Measurements from ENCODE around the gene PRLH.

Gene PRLH

DNA sequence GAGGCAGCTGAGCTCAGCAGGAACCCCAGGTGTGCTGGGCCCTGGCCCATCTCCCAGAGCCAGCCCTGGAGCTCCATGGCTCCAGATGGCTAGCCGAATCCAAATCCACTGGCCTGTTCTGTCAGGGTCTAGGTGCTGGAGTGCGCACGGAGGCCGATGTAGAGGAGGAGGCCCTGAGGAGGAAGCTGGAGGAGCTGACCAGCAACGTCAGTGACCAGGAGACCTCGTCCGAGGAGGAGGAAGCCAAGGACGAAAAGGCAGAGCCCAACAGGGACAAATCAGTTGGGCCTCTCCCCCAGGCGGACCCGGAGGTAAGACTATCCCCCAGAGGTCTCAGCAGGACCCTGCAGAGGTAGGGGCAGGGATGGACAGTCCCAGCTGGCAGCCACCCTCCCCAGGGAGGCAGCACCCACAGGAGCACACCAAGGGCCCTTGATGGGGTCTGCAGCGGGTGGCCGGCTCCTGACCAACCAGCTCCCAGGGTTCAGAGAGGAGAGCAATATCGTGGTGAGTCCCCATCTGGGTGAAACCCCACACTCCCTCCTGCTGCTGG, 26.1 kb upstream of the PRLH start:
- DNase-seq (ENCODE audit: low spot score) = no peak

DNA sequence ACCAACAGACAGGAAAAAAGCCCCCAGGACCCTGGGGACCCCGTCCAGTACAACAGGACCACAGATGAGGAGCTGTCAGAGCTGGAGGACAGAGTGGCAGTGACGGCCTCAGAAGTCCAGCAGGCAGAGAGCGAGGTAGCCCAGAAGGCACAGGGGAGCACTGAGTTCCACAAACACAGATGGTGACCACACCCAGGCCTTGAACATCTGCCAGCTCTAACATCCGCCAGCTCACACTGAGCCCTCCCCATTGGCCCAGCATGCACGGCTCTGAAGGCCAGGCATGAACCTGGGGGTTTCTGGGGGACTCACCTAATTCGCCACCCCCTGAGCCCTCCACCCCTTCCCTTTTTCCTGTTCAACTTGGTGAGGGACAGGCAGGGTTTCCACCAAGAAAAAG, 25.6 kb upstream of the PRLH start:
- DNase-seq (ENCODE audit: low spot score) = no peak

DNA sequence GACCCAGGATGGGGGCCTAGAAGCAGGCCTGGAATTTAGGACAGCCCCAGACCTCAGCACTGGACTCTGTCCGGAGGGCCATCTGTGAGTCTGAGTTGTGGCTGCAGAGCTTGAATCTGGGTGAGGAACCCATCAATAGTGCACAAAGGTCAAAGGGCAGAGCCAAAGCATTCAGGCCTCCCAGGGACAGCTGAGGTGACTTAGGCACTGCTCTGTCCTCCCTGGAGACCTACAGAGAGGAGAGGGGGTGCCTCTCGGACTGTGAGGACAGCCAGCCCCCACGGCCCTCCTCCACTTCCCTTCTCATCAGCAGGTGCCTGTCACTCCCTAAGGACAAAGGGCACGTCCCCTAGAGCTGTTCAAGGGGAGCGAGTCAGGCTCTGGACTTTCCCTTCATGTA, 25.1 kb upstream of the PRLH start:
- no peak for DNase-seq (ENCODE audit: low spot score)

DNA sequence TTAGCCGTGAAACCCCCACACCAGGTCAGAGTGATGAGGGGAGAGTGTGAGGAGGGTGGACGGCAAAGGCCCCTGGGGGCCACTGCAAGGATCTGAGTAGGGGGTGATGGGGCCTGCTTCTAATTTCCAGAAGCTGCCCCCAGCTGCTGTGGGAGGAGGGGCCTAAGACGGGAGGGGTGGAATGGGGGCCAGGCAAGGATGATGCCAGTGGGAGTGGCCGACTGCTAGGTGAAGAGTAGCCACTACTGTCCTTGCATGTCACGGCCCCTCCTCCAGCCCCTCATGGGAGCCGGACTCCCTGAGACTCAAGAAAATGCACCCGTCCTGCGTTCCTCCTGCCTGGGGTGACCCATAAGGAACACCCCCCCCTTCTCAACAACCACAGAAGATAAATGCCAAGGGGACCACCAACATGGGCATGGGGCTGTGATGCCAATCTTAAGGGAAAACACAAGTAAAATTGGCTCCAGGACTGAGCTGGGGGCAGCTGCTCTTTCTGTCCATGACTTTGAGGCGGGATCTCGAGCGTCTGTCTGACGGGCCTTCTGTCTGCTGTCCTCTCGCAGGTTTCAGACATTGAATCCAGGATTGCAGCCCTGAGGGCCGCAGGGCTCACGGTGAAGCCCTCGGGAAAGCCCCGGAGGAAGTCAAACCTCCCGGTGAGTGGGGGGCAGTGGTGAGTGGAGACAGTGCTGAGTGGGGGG, 24.2 kb upstream of the PRLH start:
- DNase-seq (ENCODE audit: low spot score) = no peak

DNA sequence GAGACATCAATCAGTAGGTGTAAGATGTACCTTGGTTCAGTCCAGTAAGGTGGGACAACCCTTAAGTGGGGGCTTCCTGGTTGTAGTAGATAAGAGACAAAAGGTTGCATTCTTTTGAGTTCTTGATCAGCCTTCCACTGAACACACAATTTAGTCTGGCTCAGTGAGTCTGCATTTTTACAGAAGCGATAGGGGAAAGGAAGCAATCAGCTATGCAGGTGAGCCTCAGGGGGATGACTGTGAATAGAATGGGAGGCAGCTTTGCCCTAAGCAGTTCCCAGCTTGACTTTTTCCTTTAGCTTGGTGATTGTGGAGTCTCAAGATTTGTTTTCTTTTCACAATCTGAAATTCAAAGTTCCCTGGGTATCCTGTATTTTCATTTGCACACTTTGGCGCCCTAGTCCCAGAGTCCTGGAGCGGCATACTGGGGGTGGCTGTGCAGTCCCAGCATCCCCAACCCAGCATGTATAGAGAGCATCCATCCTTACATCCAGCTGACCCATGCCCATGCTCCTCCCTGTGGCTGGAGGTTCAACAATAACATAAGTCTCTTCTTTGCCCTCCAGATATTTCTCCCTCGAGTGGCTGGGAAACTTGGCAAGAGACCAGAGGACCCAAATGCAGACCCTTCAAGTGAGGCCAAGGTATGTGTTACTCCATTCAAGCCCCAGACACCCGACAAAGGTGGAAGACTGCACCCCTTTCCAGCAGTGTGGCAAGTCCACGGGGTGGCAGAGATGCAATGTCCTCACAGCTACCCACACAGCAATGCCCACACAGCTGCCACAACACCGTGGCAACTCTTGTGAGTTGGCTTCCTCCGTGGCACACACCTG, 20.1 kb upstream of the PRLH start:
- DNase-seq (ENCODE audit: low spot score) = no peak

DNA sequence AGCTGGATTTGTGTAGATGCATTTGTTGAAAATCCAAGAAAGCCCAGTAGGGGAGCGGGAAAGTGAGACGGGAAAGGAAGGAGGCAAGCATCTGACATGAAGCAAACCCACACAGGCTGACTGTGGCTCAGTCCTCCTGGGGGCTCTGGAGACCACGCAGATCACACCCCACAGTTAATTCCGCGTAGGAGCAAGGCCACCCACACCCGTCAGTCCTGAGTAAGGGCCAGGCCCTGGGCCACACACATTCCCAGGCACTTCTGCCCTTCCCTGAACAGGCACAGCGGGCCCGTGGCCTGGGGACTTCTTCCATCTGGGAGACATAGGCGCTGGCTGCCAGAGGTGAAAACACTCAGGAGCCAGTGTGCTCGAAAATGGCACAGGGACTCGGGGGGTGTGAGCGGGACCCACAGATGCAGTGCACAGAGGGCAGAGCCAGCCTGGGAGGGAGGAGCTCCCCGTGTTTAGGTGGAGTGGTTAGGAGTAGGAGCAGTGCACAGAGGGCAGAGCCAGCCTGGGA, 19.4 kb upstream of the PRLH start:
- no peak for DNase-seq (ENCODE audit: low spot score)

DNA sequence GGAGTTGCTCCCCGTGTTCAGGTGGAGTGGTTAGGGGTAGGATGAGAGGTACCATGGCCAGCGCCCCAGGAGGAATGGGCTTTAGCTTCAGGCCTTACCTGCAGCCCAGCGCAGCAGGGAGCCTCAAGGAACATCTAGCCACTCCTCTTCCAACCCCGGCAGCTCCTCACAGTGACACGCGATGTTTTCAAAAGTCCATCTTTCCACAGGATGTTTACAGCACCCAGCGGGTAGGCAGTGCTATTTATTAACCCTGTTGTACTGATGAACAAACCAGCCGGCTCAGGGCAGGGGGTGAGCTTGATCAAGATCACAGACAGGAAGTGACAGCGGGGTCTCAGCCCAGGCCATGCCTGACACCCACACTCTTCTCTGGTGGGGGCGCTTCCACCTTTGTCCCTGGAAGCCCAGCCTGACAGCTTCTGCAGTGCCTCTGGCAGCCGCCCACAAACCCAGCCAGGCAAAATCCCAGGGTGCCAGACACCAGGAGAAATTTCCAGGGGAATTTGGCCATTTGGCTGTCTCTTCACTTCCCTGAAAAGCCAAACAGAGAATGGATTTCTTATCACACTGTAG, 18.4 kb upstream of the PRLH start:
- DNase-seq (ENCODE audit: low spot score) = peak; percentile 28

DNA sequence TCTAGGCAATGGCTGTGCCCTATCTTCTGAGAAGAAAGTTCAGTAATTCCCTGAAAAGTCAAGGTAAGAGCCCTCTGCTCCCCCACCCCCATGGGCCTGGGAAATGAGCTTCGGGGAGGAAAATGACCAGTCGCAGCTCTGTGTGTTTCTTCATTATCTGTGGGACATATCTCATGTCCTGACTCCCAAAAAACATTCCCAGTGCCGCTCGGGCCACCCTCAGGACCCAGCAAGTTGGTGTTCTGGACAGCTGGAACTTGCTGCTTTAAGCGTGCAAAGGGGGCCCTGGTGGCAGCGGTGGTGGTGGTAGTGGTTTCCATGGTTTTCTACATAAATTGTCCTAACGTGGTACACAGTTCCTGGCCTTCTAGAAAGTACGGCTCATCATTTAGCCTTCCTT, 17.2 kb upstream of the PRLH start:
- DNase-seq (ENCODE audit: low spot score) = no peak

DNA sequence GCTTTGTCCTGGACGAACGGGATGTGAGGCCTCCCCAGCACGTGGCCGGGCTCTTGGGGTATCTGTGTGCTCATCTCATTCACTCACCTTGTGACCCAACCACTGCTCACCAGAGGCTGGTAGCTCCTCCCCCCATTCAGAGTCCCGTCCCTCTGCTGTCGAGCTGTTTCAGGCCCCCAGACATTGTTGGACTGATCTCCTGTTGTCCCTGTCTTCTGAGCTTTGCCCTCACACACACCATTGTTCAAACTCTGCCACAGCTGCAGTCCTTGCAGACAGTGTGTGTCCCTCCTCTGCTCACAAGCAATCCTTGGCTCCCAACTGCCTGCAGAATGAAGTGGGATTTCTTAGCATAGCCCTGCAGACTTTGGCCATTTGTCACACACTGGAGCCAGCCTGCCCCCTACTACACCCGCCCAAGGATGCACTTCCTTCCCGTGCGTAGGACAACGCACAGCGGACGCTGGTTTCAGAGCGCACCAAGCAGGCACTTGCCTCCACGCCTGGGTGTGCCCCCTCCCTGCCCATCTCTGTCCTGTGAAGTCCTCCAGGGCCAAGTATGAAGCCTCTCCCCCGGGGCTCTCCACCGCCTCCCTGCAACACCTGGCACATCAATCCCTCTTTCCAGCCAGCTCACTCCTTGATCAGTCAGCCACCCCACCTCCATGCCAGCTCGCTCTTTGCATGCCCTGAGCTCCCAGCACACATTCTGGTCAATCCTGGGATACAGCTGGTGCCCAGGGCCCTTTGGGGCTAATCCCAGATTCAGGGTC, 16.5 kb upstream of the PRLH start:
- no peak for DNase-seq (ENCODE audit: low spot score)

DNA sequence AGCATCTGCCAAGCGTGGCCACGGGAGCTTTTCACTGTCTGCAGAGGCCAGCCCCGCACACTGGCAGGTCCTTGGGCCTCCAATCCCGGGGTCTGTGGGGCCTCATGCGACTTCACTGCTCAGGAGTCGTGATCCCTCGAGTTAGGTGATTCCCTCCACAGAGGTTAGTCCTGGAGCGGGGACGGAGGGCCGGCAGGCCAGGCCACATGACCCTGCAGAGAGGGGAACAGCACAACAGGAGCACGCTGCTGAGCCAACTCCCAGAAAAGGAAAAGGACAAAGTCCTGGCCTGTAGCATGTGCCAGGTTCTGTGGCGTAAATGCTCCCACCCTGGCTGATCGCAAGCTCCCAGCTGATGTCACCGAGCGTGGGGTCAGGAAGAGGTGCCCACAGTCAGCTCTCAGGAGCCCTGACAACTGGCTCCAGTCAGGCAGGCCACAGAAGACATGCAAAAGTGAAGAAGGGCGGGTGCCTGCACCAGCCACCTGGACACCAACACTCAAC, 15.3 kb upstream of the PRLH start:
- no peak for DNase-seq (ENCODE audit: low spot score)

DNA sequence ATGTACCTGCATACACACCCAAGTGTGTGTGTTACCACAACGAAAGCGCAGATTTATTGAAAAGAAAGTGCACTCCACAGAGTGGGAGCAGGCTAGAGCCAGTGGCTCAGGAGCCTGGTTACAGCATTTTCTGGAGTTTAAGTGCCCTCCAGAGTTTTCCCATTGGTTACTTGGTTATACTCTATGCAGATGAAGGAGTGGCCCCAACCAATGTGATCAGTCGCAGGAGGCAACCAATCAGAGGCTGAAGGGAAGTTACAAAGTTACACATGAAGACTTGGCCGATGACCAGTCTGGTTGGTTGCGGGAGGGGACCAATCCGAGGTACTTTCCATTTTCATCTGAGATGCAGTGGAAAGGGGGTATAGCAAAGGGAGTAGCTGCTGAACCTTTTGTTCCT, 13.5 kb upstream of the PRLH start:
- DNase-seq (ENCODE audit: low spot score) = no peak

DNA sequence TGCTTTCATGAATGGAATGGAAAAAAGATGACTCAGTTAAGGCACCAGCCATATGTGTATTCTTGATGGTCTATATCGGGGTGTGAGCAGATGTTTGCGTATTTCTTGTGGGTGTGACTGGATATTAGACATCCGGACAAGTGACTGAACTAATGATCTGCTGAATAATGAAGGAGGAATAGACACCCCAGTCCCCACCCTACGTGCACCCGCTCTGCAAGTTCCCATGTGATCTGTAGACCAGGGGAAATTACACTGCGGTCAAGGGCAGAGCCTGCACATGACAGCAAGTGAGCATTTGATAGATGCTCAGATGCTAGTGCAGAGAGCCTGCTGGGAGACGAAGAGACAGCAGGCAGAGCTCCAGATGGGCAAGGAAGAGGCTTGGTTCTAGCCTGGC, 12.4 kb upstream of the PRLH start:
- no peak for DNase-seq (ENCODE audit: low spot score)

DNA sequence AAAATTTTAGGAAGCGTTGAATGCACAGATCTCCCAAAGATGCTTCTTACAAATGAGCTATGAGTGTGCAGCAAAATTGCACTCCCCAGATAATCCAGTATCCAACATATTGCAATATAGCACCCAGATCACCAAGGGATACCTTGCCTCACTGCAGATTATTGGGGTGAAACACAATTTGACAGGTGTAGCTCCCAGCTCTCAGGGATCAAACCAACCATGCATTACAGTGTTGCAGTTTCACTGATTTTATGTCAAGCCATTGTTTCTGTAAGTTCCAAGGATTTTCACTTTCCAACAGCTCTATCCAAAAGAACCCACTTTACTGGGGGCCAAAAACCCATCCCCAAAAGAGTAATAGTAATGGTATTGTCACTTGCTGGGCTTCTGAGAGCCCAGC, 10.8 kb upstream of the PRLH start:
- no peak for DNase-seq (ENCODE audit: low spot score)

DNA sequence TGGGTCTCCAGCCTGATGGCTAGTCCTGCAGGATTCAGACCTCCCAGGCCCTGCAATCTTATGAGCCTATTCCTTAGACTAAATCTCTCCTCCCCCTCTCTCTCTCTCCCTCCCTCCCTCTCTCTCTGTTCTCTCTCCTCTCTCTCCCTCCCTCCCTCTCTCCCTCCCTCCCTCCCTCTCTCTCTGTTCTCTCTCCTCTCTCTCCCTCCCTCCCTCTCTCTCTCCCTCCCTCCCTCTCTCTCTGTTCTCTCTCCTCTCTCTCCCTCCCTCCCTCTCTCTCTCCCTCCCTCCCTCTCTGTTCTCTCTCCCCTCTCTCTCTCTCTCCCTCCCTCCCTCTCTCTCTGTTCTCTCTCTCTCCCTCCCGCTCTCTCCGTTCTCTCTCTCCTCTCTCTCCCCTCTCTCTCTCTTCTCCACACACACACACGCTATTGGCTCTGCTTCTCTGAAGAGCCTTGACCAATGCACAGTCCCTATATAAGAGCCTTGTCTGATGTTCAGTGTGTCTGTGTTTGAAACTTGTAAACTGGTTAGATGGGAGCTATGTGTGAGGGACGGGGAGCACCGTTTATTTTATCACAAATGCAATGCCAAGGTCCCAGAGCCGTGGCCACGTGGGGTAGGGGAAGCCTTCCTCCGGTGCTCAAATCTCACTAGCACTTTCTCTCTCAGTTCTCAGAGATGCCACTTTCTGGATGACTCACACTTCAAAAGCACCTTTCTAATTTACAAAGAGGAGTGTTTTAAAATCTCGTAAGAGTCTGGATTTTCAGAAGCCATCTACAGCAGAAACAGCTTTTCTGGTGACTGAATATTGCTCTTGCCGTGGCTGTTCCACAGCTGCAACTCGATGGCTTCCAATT, 9.4 kb upstream of the PRLH start:
- no peak for DNase-seq (ENCODE audit: low spot score)

DNA sequence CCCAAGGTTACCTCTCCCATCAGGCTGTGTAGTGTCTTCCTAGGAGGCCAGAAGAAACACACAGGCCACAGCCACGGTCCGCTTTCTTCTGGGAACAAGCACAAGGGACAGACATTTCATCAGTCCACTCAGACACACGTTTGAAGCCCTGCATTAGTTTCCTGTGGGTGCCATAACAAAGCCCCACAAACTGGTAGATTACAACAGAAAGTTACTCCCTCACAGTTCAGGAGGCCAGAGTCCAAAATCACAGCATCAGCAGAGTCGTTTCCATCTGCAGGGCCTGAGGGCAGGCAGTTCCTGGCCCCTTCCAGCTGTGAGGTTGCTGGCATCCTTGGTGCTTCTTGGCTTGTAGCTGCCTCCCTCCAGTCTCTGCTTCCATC, 8.8 kb upstream of the PRLH start:
- DNase-seq (ENCODE audit: low spot score) = no peak

DNA sequence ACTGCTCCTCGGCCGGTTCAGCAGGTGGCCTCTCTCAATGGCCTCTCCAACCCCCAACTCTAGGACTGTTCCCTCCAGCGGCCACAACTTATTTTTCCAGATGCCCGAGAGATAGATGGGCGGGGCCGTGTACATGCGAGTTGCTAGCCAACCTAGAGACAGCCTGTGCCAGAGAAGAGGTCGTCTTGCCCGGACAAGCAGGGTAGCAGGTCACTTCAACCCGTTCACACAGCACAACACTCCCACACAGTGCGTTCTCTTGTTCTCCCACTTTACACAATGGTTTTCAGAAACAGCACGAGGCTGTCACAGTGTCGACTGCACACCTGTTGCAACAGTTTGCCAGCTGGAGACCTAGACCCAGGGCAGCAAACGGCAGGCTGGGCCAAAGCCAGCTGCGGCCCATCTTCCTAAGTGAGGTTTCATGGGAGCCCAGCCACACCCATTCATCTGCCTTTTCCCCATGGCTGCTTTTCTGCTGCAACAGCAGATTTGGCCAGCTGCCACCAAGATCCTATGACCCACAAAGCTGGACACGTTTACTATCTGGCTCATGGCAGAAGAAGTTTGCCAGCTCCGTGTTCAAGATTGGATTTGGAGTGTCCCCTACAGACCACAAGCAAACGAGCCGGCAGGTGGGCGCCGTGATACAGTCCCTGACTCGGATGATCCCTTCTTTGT, 7.3 kb upstream of the PRLH start:
- peak; percentile 64 for DNase-seq (ENCODE audit: low spot score)

DNA sequence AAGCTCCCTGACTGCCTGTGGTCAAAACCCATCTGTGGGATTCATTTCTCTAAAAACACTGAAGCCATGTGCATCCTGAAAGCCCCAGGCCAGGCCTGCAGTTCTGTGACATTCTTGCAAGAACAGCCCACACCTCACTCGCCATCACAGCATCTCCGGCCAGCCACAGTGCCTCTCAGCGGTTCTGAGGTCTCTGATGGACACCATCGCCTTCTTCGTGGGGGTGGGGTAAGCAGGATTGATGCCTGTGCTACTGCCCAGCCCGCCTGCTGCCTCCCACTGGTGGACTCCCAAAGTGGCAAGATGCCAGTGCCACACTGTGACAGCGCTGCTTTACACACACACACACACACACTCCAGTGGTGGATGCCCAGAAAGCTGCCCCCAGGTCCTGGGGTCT, 5.2 kb upstream of the PRLH start:
- DNase-seq (ENCODE audit: low spot score) = no peak

DNA sequence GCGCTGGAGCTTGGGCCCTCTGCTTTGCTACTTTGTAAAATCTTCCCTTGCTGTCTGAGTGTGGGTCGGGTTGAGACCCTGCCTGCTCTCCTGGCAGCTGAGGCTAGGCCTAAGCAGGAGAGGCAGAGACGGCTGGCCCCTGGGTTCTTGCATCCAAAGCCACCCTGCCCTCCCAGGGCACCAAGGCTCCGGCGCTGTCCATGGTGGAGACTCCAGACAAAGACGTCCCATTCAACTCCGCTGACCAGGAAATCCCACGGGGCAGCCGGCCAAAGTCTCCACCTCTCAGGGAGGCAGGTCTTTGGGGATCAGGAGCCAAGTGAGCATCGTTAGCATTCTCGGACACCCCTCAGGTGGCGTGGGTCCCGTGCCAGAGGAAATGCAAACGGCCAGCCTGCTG, 2.6 kb upstream of the PRLH start:
- DNase-seq (ENCODE audit: low spot score) = peak; percentile 40

DNA sequence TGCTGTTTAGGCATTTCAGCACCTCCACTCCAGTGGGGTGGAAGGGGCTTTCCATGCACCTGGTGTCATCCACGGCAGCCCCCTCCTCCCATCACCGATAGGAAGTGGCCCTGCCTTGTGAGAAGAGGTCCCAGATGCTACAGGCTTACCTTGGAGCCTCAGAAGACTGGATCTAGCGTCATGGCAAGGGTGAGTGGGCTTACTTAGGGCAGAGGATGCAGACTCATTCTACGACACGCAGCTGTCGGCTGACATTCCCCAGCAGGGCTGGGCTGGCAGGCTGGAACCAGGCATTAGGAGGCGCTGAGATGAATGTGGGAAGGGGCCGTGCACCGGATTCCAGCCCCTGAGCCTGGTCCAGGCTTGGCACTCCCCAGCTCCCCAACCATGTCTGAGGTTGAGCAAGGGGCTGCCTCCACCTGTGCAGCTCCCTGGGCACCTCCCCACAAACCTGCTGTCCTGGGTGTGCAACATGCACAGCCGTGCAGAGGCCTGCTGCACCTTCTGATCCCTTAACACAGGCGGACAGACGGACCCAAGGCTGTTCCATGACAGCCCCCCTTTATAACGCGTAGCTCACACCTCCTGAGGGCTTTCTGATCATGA, 1.7 kb upstream of the PRLH start:
- DNase-seq (ENCODE audit: low spot score) = no peak

DNA sequence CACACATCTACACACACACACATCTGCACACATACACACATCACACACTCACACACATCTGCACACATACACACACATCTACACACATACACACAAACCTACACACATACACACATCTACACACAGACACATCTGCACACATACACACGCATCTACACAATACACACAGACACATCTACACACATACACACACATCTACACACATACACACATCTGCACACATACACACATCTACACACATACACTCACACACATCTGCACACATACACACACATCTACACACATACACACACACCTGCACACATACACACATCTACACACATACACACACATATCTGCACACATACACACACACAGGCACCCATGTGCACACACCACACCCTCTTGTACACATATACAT, 400 bp upstream of the PRLH start:
- DNase-seq (ENCODE audit: low spot score) = no peak

All from kidney tubule cell (primary cell).